Fibroblast of skin of abdomen (primary cell): ENCODE results near the gene DOCK3.
"Not testable (repeated sequence)": the region's sequence is repeated elsewhere in the genome, so short reads cannot be mapped to it uniquely, and the experiment has no call there.

Experiments
- DNase-seq: peaks from one replicate; pipeline ENCODE4 v3.0.0-alpha.2; 2013

DOCK3 gene

GRCh38 chr3:50688602-50689001, 13.9 kb downstream of the DOCK3 start:
- not testable (repeated sequence) for DNase-seq

DNA sequence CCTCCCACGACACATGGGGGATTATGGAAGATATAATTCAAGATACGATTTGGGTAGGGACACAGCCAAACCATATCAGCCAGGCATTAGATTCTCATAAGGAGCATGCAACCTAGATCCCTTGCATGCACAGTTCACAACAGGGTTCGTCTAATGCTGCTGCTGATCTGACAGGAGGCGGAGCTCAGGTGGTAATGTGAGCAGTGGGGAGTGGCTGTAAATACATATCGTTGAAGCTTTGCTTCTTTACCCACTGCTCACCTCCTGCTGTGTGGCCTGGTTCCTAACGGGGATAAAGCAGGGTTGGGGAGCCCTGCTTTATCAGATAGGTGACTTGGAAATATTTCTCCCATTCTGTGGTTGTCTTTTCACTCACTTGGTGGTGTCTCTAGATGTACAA, 14.8 kb downstream of the DOCK3 start:
- no peak for DNase-seq

GRCh38 chr3:50695031-50695430, 20.3 kb downstream of the DOCK3 start:
- no peak for DNase-seq

- DNase-seq: no peak
Observed at GRCh38 chr3:50696276-50696675, 21.5 kb downstream of the DOCK3 start.

DNA sequence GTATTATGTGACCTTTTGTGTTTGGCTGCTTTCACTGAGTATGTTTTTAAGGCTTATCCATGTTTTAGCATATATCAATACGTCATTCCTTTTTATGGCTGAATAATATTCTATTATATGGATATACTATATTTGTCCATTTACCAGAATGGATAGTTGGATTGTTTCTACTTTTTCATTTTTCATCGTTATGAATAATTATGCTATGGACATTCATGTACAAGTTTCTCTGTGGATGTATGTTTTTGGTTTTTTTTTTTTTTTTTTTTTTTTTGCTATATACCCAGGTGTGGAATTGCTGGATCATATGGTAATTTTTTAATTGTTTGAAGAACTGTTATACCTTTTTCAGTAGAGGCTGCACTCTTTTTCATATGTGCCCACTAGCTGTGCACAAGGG, 23.5 kb downstream of the DOCK3 start:
- no peak for DNase-seq

GRCh38 chr3:50708620-50709019, 33.9 kb downstream of the DOCK3 start:
- no peak for DNase-seq

GRCh38 chr3:50714946-50715345, 40.2 kb downstream of the DOCK3 start:
- DNase-seq: peak; percentile 14

GRCh38 chr3:50724831-50725230, 50.1 kb downstream of the DOCK3 start:
- no peak for DNase-seq

DNA sequence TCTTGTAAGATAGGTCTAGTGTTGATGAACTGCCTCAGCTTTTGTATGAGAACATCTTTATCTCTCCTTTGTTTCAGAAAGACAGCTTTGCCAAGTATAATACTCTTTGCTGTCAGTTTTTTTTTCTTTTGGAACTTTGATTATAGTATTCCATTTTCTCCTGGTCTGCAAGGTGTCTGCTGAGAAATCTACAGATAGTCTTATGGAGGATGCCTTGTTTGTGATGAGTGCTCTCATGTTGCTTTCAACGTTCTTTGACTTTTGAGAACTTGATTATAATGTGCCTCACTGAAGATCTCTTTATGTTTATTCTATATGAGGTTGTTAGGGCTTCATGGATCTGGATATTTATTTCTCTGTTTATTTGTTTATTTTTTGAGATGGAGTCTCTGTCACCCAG, 60.3 kb downstream of the DOCK3 start:
- no peak for DNase-seq

- DNase-seq: no peak
Observed at GRCh38 chr3:50737193-50737905, 62.6 kb downstream of the DOCK3 start.

- DNase-seq: no peak
Observed at GRCh38 chr3:50737906-50738598, 63.3 kb downstream of the DOCK3 start.

- no peak for DNase-seq
Observed at GRCh38 chr3:50743643-50744042, 68.9 kb downstream of the DOCK3 start.

- DNase-seq: no peak
Observed at GRCh38 chr3:50749822-50750221, 75.1 kb downstream of the DOCK3 start.

DNA sequence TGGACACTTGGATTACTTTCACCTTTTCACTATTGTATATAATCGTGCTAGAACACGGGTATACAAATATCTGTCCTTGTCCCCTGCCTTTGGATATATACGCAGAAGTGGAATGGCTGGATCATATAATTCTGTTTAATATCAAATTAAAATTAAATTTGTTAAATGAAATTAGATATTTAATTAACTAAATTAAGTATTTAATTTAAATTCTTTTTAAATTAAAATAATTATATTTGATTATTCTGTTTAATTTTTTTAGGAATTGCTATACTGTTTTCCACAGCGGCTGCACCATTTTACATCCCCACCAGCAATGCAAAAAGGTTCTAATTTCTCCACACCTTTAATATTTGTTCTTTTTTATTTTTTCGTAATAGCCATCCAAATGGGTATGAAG, 84.3 kb downstream of the DOCK3 start:
- DNase-seq: no peak

DNA sequence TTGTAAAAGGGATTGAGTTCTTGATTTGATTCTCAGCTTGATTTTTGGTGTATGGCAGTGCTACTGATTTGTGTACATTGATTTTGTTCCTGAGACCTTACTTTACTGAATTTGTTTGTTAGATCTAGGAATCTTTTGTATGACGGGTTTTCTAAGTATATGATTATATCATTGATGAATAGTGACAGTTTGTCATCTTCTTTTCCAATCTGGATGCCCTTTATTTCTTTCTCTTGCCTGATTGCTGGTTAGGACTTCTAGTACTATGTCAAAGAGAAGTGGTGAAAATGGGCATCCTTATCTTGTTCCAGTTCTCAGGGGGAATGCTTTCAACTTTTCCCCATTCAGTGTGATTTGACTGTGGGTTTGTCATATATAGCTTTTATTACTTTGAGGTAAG, 103.0 kb downstream of the DOCK3 start:
- DNase-seq: no peak

DNA sequence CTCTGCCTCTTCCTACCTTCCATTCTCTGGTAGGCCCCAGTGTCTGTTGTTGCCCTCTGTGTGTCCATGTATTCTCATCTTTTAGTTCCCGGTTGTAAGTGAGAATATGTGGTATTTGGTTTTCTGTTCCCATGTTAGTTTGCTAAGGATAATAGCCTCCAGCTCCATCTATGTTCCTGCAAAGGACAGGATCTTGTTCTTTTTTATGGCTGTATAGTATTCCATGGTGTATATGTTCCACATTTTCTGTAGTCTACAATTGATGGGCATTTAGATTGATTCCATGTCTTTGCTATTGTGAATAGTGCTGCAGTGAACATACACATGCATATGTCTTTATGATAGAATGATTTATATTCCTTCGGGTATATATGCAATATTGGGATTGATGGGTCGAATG, 107.0 kb downstream of the DOCK3 start:
- not testable (repeated sequence) for DNase-seq

- DNase-seq: no peak
Observed at GRCh38 chr3:50786631-50787030, 111.9 kb downstream of the DOCK3 start.

- DNase-seq: not testable (repeated sequence)
Observed at GRCh38 chr3:50790894-50791293, 116.2 kb downstream of the DOCK3 start.

GRCh38 chr3:50792568-50792967, 117.8 kb downstream of the DOCK3 start:
- DNase-seq: no peak

DNA sequence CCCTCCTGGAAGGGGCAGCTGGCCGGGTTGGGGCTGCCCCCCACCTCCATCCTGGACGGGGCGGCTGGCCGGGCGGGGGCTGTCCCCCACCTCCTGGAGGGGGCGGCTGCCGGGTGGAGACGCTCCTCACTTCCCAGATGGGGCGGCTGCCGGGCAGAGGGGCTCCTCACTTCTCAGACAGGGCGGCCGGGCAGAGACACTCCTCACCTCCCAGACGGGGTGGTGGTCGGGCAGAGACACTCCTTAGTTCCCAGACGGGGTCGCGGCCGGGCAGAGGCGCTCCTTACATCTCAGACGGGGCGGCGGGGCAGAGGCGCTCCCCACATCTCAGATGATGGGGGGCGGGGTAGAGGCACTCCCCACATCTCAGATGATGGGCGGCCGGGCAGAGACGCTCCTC, 129.1 kb downstream of the DOCK3 start:
- DNase-seq: not testable (repeated sequence)

- DNase-seq: not testable (repeated sequence)
Observed at GRCh38 chr3:50804376-50804775, 129.6 kb downstream of the DOCK3 start.

GRCh38 chr3:50805321-50805720, 130.6 kb downstream of the DOCK3 start:
- no peak for DNase-seq

DNA sequence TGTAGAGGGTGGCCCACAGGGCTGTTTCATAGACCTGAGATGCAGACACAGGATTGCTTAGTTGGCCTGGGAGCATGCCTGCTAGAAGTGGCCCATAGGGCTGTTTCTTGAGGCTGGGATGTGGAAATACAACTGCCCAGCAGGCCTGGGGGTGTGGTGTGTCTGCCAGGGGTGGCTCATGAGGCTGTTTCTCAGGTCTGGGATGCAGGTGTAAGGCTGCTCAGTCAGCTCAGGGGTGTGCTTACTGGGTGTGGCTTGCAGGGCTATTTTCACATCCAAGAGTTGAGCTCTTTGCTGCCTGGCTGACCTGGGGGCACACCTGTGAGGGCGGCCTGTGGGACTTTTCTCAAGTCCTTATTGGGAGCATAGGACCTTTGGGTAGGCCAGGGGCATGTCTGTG, 131.3 kb downstream of the DOCK3 start:
- DNase-seq: no peak

- DNase-seq: no peak
Observed at GRCh38 chr3:50806806-50807205, 132.1 kb downstream of the DOCK3 start.
